ENCODE results near the gene WSB1. TPM values are rescaled to one million over a fixed set of nuclear protein-coding genes. Genes with fewer than 3 reads are reported as not detected.

WSB1 gene
- total and polyA plus RNA-seq, 2 of the 8 experiments (the other 6 are each of a cell fraction or from before 2014, with no cell fraction given) = 113 to 140 TPM

DNA sequence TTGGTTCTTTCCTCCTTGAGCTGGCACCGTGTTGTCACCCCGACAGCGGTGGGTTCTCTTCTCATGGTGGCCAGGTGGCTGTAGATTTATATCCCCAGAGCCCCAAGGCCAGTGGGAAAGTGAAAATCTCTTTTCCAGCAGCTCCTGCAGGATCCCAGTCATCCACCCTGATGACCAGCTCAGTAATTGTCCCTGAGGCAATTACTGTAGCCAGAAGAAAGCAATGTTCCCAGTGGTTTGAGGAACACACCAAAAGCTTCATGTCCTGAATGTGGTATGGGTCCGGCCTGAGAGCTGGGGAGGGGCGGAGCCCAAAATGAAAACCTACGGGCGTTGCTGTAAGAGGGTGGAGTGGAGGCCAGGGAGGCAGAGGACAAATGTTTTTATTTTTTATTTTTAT lies 69.0 kb downstream of the WSB1 start (continued):
- TF ChIP-seq CEBPB (IDR thresholded peaks at IDR 0.05; ENCODE audit: low read depth, low read length) (no peak), SUZ12 (IDR thresholded peaks at IDR 0.05; ENCODE audit: low read length) (no peak), NRF1 (IDR thresholded peaks at IDR 0.05; ENCODE audit: low read depth, low read length) (no peak), SIN3A (conservative IDR thresholded peaks at IDR 0.05 in 1 of 2, IDR thresholded peaks at IDR 0.05 in 1 of 2; ENCODE audit: low read depth in 1 of 2, low read length in 2 of 2) (no peak)

Data from H1 (cell line).